ENCODE measurements around the gene GNG14.
A peak's percentile ranks its signal among the peaks of the same experiment; 100 is the strongest.

GNG14 gene
- long read RNA-seq, result 0 reads

- TF ChIP-seq POLR2AphosphoS5 (IDR thresholded peaks at IDR 0.05; ENCODE audit: low read depth), result no peak
- no peak for TF ChIP-seq GABPA (IDR thresholded peaks at IDR 0.05; ENCODE audit: low read depth)
- TF ChIP-seq CTCF (IDR thresholded peaks at IDR 0.05; ENCODE audit: insufficient read depth, low read length), result no peak
- no peak for TF ChIP-seq REST (IDR thresholded peaks at IDR 0.05; ENCODE audit: insufficient replicate concordance, low read depth)
- no peak for TF ChIP-seq SPI1 (IDR thresholded peaks at IDR 0.05; ENCODE audit: borderline replicate concordance, low read depth)
- Histone ChIP-seq H3K4me3 (replicated peaks; ENCODE audit: insufficient read depth, low read length) (no peak within 1 kb of the TSS), H3K27me3 (ENCODE audit: insufficient read depth, poor library complexity, severe bottlenecking) (no peaks in the 10 kb centered on the region), H3K27ac (replicated peaks) (no peak within 1 kb of the TSS)
- DNase-seq (ENCODE audit: low read depth in 1 of 2, low spot score in 1 of 2), result no peak
Observed at GRCh38 chr19:12687496-12688196, at the start of gene GNG14. GNG14 (plus strand) TSS chr19:12687998; CDS start chr19:12688049, 51 bp downstream.

DNA sequence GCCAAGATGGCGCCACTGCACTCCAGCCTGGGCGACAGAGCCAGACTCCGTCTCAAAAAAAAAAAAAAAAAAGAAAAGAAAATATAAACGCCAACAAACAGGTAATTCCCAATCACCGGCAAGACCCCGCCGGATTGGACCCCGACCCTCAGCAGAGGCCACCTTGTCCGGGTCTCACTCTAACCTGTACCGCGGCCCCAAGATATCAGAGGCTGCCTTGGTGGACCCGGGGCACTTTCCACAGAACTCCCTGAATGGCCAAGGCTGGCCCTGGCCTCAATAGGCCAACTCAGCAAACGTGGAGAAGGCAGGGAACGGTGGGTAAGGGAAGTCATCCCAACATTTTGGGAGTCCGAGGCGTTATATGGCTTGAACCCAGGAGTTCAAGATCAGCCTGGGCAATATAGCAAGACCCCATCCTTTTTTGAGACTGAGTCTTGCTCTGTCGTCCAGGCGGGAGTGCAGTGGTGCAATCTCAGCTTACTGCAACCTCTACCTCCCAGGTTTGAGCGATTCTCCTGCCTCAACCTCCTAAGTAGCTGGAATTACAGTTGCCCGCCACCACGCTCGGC lies 49.1 kb upstream of the GNG14 start:
- no peak for DNase-seq (ENCODE audit: low read depth in 1 of 2, low spot score in 1 of 2)
- Histone ChIP-seq H3K27me3 (ENCODE audit: insufficient read depth, poor library complexity, severe bottlenecking) (no peaks in the 10 kb centered on the region), H3K27ac (replicated peaks) (no peak overlapping the region), H3K4me3 (replicated peaks; ENCODE audit: insufficient read depth, low read length) (no peak overlapping the region)
- no peak for TF ChIP-seq POLR2AphosphoS5 (IDR thresholded peaks at IDR 0.05; ENCODE audit: low read depth)
- no peak for TF ChIP-seq REST (IDR thresholded peaks at IDR 0.05; ENCODE audit: insufficient replicate concordance, low read depth)
- TF ChIP-seq GABPA (IDR thresholded peaks at IDR 0.05; ENCODE audit: low read depth), result no peak
- no peak for TF ChIP-seq SPI1 (IDR thresholded peaks at IDR 0.05; ENCODE audit: borderline replicate concordance, low read depth)

DNA sequence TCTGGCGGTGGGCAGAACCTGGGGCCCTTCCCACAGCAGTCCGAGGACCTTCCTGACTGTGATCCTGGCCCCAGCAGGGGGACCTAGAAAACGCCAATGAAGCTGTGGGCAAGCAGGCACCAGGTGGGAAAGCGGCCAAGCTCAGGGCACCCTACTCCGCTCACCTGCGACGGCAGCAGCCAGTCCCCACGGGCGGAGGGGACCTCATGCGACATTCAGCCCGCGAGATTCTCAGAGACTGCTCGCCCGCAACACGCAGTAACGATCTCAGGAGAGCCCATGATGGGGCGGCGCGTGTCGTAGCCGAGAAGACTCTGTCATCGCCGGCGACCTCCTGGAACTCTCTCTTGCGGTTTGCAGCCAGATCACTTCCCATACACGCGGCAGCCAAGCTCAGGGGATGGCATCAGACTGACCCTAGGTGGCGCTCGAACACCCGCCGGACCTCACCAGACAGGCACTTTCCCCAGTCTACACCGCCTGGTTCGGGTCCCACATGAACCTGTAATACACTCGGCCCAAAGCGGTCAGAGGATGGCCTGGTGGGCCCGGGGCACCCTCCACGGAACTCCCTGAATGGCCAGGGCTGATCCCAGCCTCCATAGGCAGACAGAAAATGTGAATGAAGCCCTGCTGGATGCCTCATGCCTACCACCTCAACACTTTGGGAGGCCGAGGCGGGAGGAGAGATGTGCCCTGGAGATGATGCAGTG lies 47.7 kb upstream of the GNG14 start:
- peak; percentile 59 to 91 for DNase-seq (ENCODE audit: low read depth in 1 of 2, low spot score in 1 of 2)
- H3K27ac ChIP-seq (replicated peaks), result no peak overlapping the region
- H3K27me3 ChIP-seq (ENCODE audit: insufficient read depth, poor library complexity, severe bottlenecking), result no peaks in the 10 kb centered on the region
- TF ChIP-seq GABPA (IDR thresholded peaks at IDR 0.05; ENCODE audit: low read depth) (no peak), CTCF (IDR thresholded peaks at IDR 0.05; ENCODE audit: insufficient read depth, low read length) (peak; percentile 75), POLR2AphosphoS5 (IDR thresholded peaks at IDR 0.05; ENCODE audit: low read depth) (no peak; the same call in 1 of the 2 replicates), REST (IDR thresholded peaks at IDR 0.05; ENCODE audit: insufficient replicate concordance, low read depth) (no peak)
- H3K4me3 ChIP-seq (replicated peaks; ENCODE audit: insufficient read depth, low read length), result no peak overlapping the region

Measured in HL-60 (cell line).